Erythroblast (primary cell): ENCODE results near the gene DIRAS1.

Source experiments
- DNase-seq, 2 experiments: peaks; one replicate each; lab custom pipeline; 2025; lab: John Stamatoyannopoulos, UW
- GATA1 ChIP-seq: IDR thresholded peaks from 2 replicates; pipeline ENCODE4 v1.6.1; 2011; ENCODE audit warnings: low read depth, mild to moderate bottlenecking, control low read depth, low read length, moderate library complexity
- POLR2A ChIP-seq: IDR thresholded peaks from 2 replicates; pipeline ENCODE4 v1.6.1; 2011; ENCODE audit warnings: mild to moderate bottlenecking, low read length

DIRAS1 gene

DNA sequence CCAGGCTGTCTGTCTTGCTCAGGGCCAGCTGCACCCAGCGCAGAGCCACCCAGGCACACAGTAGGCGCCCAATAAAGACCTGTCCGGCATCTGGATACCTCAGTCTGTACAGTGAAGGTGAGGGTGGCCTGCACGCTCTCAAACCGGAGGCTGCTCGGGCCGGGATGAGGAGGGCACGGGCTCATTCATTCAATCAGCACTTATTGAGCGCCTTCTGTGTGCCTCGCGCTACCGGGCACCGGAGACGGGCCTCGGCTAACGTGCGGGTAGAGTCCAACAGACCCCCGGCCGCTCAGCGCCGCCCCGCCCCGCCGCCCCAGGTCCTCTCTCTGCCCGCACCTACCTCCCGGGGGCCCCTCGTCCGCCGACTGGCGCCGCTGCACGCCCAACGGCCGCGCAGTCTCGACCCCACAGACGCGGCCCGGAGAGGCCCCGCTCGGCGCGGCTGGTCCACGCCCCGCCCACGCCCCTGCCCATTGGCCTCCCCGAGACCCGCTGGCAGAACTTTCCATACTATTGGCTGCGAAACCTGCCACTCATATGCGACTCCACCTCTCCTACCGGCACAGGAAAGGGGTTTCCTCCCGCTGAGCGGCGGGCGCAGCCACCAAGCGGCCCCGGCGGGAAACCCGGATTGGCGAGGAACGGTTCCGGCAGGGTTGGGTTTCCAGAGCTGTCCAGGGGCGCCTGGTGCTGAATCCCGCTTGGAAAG is 18.6 kb upstream of the DIRAS1 start, which contains the start of gene SLC39A3:
TSS of gene SLC39A3 (minus strand) at position 416 of the 712 bp plus-strand sequence. CDS start 2,760 bp downstream, outside the sequence.
- TF ChIP-seq POLR2A (peak; percentile 40), GATA1 (no peak)
- peak; percentile 99 for DNase-seq

DNA sequence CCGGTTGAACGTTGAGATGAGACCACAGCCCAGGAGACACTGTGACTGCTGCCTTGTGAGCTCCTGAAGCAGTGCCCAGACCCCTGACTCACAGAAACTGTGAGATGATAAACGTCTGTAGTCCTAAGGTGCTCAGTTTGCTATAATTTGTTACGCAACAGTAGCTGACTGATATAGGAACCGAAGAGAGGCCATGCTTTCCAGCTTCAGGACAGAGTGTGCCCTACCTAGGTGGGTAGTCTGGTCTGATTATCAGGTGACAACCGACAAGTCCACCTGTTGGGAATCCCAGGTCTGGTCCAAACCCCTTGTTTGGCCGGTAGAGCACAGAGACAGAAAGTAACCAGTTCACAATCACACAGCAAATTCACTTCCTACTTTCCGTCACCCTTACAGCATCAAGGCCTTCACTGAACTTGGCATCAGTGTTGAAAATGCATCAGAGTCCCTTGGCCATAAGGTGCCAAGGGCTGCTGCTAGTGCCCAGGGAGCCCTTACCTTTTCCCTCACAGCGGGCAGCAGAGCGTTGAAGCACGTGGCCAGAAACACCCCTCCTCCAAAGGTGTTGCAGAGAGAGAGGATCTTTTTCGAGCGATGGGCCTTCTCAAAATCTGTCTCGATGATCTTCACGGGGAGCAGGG is 15.5 kb upstream of the DIRAS1 start:
- no peak for DNase-seq
- no peak for TF ChIP-seq GATA1
- peak; percentile 31 for TF ChIP-seq POLR2A

DNA sequence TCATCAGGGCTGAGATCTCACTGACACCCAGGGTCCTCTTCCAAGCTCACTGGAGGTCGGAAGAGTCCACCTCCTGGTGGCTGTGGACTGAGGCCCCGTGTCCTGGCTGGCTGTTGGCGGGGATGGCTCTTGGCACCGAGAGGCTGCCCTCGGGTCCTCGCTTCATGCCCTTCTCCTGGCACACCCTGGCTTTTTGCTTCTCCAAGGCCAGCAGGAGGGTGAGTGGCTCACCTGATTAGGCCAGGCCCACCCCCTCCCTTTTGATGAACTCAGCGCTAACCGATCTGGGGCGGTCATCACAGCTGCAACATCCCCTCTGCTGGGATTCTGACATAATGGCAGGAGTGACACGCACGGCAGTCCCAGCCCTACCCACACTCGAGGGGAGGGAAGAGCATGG is 14.2 kb upstream of the DIRAS1 start:
- TF ChIP-seq POLR2A, result no peak
- TF ChIP-seq GATA1, result no peak
- DNase-seq, result no peak

DNA sequence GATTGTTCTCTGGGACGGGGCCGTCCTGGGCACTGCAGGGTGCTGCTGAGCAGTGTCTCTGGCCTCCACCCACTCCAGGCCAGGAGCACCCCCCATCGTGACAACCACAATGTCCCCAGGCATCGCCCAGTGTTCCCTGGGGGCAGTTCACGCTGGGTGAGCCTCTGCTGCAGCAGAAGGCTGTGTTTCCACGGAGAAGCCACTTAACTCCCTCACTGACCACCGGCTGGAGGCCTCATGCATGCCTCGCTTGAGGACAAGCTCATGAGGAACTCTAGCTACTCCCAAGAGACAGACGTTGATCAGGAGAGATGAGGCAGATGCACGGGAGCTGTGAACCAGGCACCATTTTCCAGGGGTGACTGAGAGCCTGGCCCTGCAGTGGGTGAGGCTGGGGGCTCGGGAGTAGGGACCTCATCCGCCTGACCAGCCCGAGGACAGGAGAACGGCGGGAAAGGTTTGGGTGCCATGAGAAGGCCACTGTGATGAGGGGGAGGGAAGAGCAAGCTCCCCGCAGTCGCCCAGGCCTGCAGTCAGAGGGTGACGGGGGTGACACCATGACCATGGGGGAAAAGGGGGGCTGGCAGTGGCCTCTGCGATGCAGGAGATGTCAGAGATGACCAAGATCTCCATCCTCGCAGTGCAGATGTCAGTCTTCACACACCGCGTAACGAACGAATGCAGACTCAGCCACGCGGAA is 13.6 kb upstream of the DIRAS1 start:
- no peak for DNase-seq
- no peak for TF ChIP-seq GATA1
- no peak for TF ChIP-seq POLR2A

DNA sequence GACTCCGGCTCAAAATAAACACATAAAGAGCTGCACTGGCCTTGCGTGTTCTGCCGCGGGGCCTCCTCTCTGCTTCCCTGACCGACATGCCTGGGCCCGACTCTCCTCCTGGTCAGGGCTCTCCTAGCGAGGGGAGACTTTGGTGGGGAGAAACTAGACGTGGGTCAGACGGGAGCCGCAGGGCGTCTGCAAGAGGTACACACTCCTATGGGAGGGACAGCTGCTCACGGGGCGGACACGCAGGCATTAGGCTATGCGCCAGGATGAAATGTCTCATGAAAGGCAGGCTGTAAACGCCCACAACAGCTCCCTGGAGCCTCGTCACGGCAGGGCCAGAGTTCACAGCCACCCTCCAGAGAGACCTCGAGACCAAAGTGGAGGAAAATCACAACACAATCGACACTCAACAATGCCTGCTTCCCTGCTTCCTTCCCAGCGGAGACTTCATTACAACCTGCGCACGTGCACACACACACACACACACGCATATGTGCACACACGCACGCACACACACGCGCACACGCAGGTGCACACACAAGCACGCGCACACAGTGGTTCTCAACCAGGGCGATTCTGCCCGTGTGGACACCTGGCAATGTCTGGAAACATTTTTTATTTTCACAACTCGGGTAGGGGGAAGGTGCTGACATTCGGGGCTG is 12.9 kb upstream of the DIRAS1 start:
- TF ChIP-seq POLR2A (no peak), GATA1 (no peak)
- DNase-seq, result no peak

DNA sequence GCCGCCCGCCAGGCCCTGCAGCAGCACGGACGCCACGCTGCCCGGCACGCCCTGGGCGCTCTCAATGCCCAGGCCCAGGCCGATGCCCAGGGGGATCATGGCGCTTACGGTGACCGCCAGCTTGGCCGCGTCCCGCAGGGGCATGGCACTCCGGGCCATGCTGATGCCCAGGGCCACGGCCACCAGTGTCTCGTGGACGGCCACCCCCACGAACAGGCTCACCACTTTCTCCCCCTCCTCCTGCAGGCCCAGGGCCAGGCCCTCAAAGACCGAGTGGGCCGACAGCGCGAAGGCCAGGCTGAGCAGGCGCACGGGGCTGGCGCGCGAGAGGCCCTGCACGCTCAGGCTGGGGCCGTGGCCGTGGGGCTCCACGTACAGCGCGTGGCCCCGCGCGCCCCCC is 11.7 kb upstream of the DIRAS1 start:
- DNase-seq, result no peak

DNA sequence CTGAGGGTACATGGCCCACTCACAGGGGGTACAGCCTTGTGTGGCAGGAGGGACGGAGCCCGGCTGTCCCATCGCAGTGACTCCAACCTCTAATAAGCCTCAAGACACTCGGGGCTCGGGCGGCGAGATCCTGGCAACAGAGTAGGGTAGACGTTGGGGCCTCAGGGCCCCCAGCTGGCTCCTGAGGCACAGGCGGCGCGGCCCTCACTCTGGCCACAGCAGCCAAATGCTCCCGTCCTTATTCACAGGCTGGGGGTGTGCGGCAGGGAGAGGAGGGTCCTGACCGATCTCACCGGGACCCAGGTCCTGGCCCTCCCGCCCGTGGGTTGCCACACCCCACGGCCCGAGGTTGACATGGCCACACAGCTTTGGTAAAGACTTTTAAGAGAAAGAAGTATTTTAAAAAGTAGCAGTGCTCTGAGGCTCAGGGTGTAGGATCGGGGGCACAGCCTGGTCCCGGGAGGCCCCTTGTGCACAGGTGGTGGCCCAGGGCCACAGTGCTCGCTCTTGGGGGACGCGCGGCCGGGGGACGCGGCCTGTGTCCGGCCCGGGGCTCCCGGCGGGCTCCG is 11.1 kb upstream of the DIRAS1 start:
- no peak for DNase-seq
- TF ChIP-seq POLR2A (no peak), GATA1 (no peak)

More for the DNA sequence above, 11.7 kb upstream of the DIRAS1 start:
- TF ChIP-seq POLR2A, result no peak
- no peak for TF ChIP-seq GATA1

DNA sequence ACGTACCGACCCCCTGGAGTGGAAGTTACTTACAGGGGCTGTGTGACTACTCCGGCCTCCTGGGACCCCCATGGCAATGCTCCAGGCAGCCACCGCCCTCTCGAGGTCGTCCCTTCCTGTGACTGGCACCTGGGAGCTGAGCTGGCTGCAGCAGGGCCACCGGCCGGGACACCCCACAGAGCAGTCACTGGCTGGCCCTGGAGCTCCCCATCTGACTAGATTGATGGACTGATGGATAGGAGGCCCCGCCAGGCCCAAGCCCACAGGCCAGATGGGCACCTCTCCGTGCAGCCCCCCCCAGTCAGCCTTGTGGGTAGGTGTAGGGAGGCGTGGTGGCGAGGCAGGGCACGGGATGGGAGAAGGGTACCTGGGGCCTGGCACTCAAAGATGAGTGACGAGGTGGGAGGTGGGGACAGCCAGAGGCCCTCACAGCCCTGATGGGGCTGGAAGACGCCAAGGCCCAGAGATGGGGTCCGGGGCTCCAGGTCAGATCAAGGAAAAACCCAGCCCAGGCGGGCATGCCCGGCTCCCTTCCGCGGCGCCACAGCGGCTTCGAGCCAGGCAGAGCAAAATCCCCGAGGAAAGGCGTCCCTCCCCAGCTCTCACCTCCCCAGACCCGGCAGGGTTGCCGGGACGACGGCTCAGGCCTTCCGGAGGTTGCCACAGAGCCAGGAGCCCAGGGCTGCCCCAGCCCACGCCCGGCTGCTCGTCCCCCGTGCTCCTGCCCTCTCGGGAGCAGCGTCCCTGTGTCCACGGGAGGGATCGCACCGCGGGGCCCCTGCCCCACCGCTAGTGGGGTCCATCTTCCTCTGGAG is 10.2 kb upstream of the DIRAS1 start:
- no peak for TF ChIP-seq GATA1
- TF ChIP-seq POLR2A, result no peak
- no peak for DNase-seq

DNA sequence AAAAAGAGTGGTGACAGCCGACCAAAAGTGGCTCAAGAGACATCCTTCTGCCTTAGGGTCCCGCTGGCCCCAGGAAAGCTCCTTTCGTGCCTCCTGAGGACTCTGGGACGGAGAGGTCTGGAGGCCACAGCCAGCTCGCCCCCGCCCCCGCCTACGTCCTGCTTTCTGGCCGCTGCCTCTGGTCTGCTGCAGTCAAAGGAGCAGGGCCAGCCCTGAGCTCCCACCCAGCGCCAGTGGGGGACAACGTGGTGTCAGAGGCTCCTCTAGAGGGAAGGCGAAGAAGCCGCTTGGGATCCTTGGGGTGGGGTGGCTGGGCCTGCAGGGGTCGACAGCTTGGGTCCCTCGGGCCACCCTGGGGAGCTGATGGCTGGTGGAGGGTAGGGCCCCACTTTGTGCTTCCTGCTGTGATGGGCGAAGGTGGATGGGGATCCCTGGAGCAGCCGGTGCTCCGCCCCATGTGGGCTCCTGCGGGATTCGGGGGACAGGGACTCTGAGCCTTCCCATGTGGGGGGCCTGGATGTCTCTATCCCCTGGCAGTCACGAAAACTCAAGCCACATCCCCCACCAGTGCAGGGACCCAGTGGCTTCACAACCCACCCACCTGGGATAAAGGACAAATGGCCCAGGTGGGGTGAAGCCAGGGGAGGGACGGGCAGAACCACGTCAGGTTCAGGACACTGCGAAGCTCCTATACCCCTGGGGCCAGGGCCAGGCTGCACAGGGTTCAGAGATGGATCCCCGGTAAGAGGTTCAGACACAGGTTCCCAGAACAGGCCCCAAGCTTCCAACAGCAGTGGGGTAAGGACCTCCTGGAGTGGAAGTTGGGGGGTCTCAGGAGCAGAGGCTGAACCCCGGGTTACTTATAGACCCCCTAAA is 9.0 kb upstream of the DIRAS1 start:
- DNase-seq, result no peak
- no peak for TF ChIP-seq GATA1
- no peak for TF ChIP-seq POLR2A

DNA sequence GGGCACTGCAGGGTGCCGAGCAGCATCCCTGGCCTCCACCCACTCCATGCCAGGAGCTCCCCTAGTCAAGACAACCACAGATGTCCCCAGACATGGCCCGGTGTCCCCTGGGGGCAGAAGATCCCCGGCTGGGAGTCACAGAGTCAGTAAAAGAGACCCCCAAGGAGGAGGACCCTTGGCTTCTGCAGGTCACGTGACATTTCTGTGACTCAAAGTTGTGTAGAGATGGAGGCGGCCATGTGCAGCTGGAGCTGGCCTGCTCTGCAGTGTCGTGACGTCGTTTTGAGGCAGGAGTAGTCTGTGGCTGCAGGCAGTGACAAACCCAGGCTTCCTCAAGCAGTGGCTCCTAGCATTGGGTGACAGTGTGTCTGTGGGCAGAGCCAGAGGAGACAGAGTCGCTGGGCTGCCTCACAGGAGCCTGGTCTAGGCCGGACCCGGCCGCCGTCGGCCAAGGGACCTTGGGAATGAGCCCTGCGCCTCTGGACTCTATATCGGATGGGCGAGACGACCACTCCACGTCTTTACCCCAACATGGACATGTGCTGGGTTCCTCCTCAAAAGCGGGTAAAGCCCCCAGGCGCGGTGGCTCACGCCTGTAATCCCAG is 7.7 kb upstream of the DIRAS1 start:
- DNase-seq, result no peak
- TF ChIP-seq GATA1 (no peak), POLR2A (no peak)

DNA sequence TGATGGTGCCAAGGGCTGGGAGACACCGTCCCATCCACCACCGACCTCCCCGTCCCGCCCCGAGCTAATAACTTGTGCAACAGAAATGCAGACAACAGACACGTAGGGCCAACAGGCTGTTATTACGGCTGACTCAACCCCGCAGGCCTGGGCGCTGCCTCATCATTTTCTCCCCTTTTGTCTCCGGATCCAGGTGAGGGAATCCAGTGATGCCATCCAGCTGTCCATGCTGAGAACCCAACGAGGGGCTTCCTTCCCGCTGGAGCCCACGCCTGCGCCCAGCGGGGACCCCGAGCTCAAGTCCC is 6.4 kb upstream of the DIRAS1 start:
- TF ChIP-seq GATA1 (no peak), POLR2A (no peak)
- DNase-seq, result no peak

DNA sequence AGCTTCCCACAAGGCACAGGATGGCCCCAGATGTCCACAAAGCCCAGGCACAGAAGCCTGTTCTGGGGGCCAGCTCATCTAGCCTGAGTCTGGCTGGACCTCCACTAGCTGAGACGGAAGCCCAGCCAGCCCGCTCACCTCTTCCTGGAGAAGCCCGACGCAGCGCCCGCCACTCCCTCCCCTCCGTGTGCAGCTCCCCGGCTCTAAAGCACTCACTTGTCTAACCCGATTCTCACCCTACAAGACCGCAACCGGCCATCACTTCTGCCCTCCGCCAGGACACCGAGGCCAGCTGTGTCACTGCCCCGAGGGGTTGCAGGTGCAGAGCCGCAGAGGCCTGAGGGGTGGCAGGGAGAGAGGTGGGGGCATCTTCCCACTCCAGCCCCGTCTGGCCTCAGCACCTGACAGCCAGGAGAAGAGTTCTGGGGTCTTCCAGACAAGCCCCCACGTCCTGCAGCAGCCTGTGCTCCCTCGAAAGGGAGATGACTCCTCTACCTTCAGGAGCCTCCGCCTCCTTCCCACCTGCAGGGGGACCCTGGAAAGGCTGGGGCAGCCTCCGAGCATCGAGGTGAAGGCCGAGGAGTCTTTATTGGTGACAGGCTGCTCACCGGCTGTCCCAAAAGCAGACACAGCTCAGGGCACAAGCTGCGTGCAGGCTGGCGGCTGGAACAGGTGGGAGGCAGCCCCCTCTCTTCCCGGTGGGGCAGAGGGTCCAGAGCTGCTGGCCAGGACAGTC is 5.9 kb upstream of the DIRAS1 start:
- TF ChIP-seq POLR2A (no peak), GATA1 (no peak)

More for the DNA sequence above, 5.9 kb upstream of the DIRAS1 start:
- no peak for DNase-seq
